C4-2B (cell line): ENCODE measurements around the gene FHIT.

Experiments used
- ZFX ChIP-seq: fragments of 450-650 bp; IDR thresholded peaks from 2 replicates; pipeline ENCODE4 v1.6.1; 2017
- TF ChIP-seq, protein P1 (sequence below): fragments of 450-650 bp; conservative IDR thresholded peaks from 2 replicates; pipeline ENCODE4 v1.5.1; 2017; ENCODE audit warnings: mild to moderate bottlenecking

DNA sequence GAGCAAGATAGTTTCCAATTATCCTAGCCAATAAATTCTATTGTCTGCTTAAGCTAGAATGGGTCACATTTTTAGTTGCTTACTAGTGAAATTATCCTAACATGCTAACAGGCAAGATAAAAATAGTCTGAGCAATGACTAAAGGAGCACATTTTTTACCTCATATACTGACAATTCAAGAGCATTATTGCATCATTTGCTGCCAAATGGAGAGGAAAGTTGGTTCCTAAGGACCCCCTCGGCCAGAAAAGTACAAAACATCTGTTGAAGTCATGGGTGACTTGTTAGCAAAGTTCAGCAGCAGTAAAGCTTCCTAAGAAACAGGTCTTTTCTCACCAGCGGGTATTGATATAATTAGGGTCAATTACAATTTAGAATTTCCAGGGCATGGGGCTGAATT is 1001.0 kb downstream of the FHIT start:
- TF ChIP-seq, protein P1, sequence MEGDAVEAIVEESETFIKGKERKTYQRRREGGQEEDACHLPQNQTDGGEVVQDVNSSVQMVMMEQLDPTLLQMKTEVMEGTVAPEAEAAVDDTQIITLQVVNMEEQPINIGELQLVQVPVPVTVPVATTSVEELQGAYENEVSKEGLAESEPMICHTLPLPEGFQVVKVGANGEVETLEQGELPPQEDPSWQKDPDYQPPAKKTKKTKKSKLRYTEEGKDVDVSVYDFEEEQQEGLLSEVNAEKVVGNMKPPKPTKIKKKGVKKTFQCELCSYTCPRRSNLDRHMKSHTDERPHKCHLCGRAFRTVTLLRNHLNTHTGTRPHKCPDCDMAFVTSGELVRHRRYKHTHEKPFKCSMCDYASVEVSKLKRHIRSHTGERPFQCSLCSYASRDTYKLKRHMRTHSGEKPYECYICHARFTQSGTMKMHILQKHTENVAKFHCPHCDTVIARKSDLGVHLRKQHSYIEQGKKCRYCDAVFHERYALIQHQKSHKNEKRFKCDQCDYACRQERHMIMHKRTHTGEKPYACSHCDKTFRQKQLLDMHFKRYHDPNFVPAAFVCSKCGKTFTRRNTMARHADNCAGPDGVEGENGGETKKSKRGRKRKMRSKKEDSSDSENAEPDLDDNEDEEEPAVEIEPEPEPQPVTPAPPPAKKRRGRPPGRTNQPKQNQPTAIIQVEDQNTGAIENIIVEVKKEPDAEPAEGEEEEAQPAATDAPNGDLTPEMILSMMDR, result no peak
- TF ChIP-seq ZFX, result no peak
